Ishikawa (cell line): ENCODE measurements around the gene LPAR3.

Source experiments
- CEBPB ChIP-seq: IDR thresholded peaks from 2 replicates; pipeline ENCODE4 v1.6.1; 2012
- CREB1 ChIP-seq: IDR thresholded peaks from 2 replicates; pipeline ENCODE4 v1.6.1; 2012; ENCODE audit warnings: low read depth
- EP300 ChIP-seq: IDR thresholded peaks from 2 replicates; pipeline ENCODE4 v1.6.1; 2012; ENCODE audit warnings: borderline replicate concordance
- FOXM1 ChIP-seq: IDR thresholded peaks from 2 replicates; pipeline ENCODE4 v1.6.1; 2012; ENCODE audit warnings: low read depth, borderline replicate concordance
- MAX ChIP-seq: IDR thresholded peaks from 2 replicates; pipeline ENCODE4 v1.6.1; 2012
- RAD21 ChIP-seq: IDR thresholded peaks from 2 replicates; pipeline ENCODE4 v1.6.1; 2012; ENCODE audit warnings: low read depth
- REST ChIP-seq: IDR thresholded peaks from 2 replicates; pipeline ENCODE4 v1.6.1; 2012; ENCODE audit warnings: low read depth, mild to moderate bottlenecking
- TCF12 ChIP-seq: IDR thresholded peaks from 2 replicates; pipeline ENCODE4 v1.6.1; 2012; ENCODE audit warnings: low read depth
- TEAD4 ChIP-seq: IDR thresholded peaks from 2 replicates; pipeline ENCODE4 v1.6.1; 2012
- USF1 ChIP-seq: IDR thresholded peaks from 2 replicates; pipeline ENCODE4 v1.6.1; 2012
- YY1 ChIP-seq: IDR thresholded peaks from 2 replicates; pipeline ENCODE4 v1.6.1; 2012; ENCODE audit warnings: low read depth

GRCh38 chr1:84920159-84920558, 27.2 kb upstream of the LPAR3 start:
- TF ChIP-seq CREB1, result no peak
- TF ChIP-seq TCF12, result no peak
- TF ChIP-seq REST, result no peak
- TF ChIP-seq RAD21, result no peak
- TF ChIP-seq CEBPB, result no peak
- TF ChIP-seq TEAD4, result no peak
- no peak for TF ChIP-seq EP300
- no peak for TF ChIP-seq MAX
- TF ChIP-seq YY1, result no peak
- TF ChIP-seq FOXM1, result no peak
- no peak for TF ChIP-seq USF1
